ENCODE results near the gene C19orf47.

Gene C19orf47

GRCh38 chr19:40313229-40313983 is 34.8 kb downstream of the C19orf47 start:
- DNase-seq, result no peak

DNA sequence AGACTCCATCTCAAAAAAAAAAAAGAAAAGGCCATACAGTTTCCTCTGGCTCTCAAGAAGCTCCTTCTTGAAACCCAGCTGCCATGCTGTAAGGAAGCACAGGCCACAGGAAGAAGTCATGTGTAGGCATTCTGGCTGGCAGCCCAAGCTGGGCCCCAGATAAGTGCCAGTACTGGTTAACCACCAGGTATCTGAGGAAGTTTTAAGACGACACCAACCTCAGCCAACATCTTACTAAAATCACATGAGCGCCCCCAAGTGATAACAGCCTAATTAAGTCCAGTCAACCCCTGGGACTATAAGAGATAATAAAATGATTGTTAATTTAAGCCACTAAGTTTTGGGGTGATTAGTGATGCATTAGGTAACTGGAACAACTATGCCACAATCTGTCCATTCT is 35.7 kb downstream of the C19orf47 start:
- no peak for DNase-seq

DNA sequence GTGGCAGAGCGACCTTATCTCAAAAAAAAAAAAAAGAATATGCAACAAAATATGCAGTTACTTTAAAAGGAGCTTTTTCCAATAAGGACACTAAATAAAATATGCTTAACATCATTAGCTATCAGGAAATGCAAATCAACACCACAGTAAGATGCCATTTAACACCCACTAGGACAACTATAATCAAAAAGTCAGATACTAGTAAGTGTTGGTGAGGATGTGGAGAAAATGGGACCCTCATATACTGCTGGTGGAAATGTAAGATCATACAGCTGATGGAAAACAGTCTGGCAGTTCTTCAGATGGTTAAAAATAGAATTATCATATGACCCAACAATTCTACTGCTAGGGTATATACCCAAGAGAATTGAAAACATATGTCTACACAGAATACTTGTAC is 38.5 kb downstream of the C19orf47 start:
- no peak for DNase-seq

DNA sequence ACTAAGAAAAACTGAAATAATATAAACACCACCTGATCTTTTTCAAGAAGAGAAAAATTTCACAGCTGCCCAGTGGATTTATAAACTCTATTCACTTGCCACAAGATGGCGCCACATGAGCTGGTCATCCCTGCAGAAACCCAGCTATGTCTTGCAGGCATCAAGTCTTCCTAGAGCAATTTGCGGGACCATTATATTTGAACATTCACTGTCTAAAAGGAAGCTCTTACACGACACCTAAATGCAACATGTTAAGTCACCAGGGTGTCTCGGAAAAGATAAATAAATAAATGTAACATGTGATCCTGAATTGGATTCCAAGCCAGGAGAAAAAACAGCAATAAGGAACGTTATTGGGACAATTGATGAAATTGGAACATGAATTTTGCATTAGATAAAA is 42.8 kb downstream of the C19orf47 start:
- DNase-seq, result peak; percentile 75 to 79

DNA sequence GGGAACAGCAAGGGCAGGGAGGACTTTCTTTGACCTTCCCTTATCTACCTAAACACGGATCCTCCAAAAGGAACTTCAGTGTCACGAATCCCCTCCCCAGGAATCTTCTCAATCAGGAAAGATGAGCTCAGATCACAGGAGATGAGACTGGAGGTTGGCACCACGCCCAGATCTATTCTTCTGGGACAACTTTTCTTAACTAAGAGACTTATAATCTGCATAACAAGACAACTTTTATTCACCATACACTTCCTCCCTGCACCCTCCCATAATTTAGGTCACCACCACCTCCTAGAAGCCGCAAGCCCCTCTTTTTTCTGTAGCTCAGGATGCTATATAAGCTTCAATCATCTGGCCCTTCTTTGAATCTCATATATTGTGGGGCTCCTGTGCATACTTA is 43.9 kb downstream of the C19orf47 start:
- no peak for DNase-seq

DNA sequence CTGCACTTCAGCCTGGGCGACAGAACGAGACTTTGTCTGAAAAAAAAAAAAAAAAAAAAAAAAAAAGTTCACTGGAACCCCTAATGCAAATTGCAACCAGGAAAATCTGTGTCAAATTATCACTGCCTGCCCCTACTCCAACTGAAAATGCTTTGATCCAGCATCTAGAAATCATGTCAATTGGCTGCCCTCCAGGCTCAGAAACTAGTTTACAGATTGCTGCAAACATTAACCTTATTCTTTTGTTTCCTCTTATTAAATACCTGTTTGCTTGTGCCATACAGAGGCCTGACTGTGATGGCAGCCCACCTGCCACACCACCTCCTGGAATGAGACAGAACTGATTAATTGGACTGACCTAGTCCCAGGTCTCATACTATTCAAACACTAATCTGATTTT is 44.4 kb downstream of the C19orf47 start:
- DNase-seq, result no peak

DNA sequence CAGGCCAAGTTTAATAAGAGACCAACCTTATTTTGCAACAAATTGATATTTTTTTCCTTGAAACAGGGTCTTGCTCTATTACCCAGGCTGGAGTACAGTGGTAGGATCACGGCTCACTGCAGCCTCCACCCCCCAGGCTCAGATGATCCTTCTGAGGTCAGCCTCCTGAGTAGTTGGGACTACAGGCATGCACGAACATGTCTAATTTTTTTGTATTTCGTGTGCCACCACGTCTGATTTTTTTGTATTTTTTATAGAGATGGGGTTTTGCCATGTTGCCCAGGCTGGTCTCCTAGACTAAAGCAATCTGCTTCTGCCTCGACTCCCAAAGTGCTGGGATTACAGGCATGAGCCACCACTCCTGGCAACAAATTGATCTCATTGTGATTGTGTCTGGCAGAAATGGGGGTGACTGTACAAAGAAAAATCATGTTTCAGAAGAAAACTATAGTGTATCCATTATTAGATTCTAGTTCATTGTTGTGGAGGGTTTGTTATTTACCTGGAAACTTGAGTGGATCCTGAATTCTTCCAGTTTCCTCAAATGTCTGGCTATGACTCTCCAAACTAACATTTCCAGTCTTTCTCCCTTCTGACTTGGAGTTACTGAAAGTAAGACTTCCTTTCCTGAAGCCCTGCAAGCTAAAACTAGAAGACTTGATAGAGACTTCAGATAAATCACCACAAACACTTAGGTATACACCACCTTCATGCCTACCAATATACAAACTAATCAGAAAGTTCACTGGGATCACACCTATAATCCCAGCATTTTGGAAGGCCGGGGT is 45.8 kb downstream of the C19orf47 start:
- no peak for DNase-seq

DNA sequence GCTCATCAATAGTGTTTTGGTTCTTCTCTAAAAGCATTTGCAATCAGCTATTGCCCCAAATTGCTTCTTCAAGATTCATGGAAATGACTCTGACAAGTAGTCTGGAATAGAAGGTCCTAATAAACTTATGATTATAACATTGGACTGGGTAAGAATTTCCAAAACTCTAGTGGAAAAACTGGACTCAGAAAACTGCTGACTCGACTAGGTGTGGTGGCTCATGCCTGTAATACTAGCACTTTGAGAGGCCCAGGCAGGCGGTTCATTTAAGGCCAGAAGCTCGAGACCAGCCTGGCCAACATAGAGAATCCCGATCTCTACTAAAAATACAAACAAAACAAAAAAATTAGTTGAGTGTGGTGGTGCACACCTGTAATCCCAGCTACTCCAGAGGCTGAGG is 47.5 kb downstream of the C19orf47 start:
- no peak for DNase-seq

DNA sequence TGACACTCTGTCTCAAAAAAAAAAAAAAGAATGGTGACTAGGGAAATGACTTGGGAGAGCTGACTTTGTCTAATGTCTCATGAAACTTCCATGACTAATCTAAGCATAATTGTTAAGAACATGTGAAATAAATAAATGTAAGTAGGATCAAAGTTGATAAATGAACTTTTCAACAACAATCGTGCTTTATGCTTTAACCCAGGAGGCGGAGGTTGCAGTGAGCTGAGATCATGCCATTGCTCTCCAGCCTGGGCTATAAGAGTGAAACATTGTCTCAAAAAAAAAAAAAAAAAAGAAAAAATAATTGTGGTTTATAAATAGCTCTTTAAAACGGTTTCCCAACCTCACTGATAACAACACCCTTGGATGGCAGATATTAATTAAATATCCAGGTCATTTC is 50.2 kb downstream of the C19orf47 start:
- DNase-seq, result no peak

GRCh38 chr19:40294560-40294959 is 53.6 kb downstream of the C19orf47 start:
- no peak for DNase-seq

DNA sequence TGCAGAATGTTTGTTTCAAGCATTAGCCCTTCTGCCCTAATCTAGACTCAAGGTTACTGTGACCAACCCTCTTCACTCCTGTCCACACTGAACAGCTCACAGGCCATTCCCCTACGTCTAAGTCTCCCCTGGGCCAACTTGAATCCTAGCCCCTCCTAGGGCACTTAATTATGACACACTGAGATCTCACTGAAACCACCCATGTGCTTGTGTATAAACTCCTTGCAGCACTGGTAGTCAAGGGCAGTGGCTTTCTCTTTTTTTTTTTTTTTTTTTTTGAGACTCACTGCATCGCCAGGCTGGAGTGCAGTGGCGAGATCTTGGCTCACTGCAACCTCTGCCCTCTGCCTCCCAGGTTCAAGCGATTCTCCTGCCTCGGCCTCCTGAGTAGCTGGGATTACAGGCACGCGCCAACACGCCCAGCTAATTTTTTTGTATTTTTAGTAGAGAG is 61.2 kb downstream of the C19orf47 start:
- DNase-seq, result no peak

GRCh38 chr19:40286235-40286970 is 61.8 kb downstream of the C19orf47 start:
- DNase-seq, result no peak

DNA sequence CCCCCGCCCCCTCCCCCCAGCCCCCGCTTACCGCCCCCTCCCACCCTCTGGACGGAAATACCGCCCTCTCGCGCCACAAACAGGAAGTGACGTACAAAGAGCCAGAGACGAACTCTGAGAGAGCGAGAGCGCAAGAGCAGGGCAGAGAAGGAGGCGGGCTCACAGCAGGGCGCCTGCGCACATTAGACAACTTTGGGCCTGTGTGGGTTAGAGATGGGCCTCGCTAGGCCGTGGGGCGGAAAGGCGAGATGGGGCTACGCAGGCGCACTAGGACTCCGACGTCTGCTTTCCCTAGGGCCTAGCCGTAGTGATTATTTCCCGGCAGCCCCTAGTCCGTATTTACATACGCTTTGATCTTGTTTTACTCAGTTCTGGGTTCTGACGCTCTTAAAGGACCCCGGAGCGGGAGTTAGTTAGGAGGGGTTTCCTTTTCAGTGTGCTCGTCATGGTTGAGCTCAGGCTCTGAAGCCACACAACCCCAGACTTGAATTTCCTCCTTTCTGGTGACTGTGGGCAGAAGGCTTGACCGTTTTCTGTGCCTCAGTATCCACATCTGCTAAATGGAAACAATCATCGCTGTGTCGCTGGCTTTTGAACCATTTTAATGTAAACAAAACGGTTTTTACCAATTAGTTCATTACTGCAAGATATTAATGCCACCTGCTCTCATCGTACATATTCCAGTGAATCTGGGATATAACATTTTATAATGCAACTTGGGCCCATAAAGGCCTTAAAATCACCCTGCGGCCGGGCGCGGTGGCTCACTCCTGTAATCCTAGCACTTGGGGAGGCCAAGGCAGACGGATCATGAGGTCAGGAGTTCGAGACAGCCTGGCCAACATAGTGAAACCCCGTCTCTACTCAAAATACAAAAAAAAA is 62.6 kb downstream of the C19orf47 start:
- peak; percentile 99 to 100 for DNase-seq

DNA sequence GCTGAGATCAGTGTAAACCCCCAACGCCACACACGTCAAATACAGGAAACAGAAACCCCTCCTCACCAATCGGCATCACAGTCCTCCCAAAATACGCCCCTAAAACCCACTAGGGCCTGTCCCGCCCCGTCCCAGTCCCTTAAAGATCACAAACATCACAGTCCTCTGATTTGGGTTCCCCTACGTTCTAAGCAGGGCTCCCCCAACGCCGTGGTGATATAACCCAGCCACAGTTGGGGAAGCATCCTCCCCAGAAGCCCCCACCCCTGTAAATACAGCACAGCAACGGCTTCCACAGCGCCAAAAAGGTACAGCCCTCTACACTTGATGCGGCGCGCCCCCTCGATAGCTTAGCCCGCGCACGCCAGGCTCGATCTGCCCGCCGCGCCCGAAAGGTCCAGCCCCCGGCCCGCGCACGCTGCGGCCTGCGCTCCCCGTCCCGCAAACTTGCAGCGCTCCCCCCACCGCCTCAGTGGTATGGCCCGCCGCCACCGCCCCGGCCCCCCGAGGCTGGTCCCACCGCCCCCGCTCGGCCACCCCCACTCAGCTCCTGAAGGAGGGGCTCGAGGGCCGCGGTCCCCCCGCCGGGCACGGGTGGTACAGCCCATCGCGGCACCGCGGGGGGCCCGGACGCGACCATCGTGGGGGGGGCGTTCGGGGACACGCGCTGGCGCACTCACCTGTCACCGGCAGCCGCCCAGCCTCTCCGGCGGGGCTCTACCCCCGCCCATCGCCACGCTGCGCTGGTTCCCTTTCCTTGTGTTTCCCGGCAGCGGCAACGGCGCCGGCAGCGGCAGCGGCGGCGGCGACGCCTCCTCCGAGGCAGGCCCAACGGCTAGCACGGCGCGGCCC is 63.5 kb downstream of the C19orf47 start, which contains the start of gene AKT2:
TSS of gene AKT2 (minus strand) at position 845 of the 852 bp plus-strand sequence. CDS start 20,078 bp downstream, outside the sequence.
- peak; percentile 81 to 87 for DNase-seq

DNA sequence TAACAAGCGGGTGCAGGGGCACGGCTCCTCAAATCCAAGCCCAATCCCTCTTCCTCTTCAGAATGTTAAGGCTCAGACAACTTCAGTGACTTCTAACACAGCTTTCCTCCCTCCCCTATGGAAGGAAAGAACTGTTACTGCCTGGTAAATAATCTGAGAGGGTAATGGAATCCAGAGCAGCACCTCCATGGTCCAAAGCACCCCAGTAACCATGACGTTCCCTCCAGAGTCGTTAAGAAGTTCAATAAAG is 64.0 kb downstream of the C19orf47 start:
- DNase-seq, result no peak

- no peak for DNase-seq
Measured at GRCh38 chr19:40283414-40284250, 64.6 kb downstream of the C19orf47 start.

DNA sequence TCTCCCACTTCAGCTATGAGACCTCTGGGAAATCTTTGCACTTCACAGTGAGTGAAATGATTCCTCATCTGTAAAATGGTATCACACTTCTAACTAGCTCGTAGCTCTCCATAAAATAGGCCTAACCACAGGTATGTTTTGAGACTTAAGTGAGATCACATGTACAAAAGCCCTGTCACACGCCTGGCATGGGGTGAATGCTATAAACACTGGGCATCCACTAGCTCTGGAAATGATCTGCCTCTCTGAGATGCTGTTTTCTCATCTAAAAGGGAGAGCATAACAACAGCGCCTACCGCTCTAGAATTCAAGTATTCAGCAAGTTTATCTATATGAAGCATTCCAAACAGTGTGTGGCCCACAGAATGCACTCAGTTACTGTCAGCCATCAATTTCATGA is 65.3 kb downstream of the C19orf47 start:
- DNase-seq, result no peak

- no peak for DNase-seq
Measured at GRCh38 chr19:40282209-40282580, 66.0 kb downstream of the C19orf47 start.

GRCh38 chr19:40281381-40282208 is 66.6 kb downstream of the C19orf47 start:
- no peak for DNase-seq

Data from CD4-positive, alpha-beta T cell treated with Interleukin-1 beta for 1 hour (primary cell).